HG03095 (cell line): ENCODE results near the gene RAB3GAP2.
"Not testable (repeated sequence)": the region's sequence is repeated elsewhere in the genome, so short reads cannot be mapped to it uniquely, and the experiment has no call there.

Experiments used
- ATAC-seq: cut with Tn5 transposase; IDR thresholded peaks from one replicate; pipeline ENCODE4 v1.9.1; 2021; ENCODE audit warnings: moderate library complexity; ENCODE audit not compliant: unreplicated experiment

RAB3GAP2 gene

DNA sequence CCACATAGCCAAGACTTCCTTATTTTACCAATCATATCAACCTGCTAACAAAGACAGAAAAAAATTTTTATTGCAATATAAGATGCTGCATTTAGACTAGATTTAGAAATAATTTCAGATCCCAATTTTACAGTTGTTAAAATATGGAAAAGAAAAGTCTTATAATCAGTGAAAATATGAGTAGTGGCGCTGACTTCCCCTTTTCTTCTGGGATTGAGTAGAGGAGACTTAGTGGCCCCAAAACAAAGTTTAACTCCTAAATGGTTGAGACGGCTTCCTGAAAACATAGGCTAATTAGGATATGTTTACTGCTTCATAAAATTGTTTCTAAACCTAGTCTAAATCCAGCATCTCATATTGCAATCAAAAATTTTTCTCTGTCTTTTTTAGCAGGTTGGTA is 68.4 kb downstream of the RAB3GAP2 start:
- no peak for ATAC-seq

DNA sequence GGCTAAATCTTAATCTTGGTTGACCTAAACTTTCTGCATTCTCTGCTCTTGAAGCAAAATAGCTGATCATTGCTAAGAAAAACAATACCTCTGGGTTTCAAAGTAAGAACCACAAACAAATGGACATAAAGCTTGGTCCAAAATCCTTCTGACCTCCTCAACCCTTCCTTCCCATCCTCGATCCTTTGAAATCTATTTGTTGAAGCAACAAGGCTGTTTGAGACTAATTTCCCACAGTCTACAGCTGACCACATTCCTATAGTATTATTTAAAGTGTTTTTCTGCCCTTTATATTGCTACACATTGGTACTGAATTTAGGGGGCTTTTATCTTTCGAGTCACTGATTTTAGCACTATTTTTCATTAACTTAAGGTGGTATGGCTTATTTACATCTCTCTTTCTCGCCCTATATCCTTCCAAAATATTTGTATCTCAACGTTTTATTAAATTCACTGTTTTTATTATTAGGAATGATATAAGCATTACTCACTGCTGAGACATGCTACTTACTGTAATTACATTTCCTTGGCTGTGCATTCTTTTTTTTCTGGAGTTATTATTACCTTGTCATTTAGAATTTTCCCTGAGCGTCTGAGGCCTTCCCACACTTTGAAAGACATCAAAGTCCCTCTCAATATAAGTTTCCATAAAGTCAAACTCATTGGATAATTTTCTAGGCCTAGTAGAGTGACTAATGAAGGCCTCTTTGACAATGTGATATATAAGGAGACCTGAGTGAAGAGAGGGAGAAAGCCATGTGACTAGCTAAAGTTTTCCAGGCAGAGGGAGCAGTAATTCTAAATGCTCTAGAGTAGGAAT is 73.9 kb downstream of the RAB3GAP2 start:
- no peak for ATAC-seq

DNA sequence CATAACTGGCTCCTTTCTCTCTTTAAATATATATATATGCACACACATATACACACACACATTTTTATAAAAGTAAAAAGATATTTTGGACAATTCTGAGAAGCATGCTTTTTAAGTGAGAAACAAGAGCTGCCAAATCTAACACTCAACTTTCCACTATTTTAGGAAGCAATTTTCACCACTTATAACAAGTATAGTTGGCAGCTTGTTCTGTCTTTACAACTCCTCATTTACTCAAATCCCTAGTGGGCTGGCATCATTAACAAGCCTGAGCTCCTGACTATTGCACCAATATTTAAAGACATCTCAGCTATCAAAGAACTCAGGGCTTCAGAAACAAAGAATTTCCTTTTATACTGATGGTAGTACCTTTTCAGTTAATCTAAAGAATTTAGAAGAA is 76.6 kb downstream of the RAB3GAP2 start:
- no peak for ATAC-seq

DNA sequence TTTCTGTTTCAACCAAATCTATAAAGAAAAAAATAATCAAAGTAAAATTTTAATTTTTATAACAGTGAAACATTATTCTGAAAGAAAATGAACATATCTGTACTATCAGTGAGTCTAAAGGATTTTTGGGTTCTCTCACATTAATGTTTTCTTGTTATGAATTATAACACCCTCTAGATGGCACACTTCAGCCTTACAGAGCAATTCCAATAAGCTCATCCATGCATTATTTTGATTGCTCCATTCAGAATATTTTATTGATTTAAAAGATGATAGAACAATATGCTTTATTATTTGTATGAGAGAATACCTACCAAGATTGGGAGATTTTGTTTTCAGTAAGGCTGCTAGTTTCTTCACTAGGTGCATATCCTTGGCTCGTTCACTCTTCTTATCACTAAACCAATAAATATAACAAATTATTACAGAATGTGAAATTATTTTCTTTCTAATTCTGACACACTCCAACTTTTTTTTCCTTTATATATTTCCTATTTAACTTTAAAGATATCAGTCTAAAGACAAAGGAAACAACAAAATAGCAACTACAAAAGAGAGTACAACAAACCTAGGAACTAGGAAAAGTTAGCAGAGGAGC is 82.4 kb downstream of the RAB3GAP2 start:
- no peak for ATAC-seq

DNA sequence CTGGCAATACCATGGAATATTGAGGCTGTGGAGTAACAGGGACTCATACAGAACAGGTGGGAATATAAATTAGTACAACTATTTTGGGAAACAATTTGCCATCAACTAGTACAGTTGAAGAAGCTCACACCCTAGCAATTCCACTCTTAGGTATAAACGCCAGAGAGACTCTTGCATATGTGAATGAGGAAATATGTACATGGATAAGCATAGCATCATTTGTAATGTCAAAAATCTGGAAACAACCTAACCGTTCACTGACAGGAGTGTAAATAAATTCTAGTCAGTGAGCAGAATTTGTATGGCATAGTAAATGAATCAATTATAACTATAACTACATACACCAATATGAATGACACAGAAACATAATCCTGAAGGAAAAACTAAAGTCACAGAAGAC is 83.7 kb downstream of the RAB3GAP2 start:
- ATAC-seq: no peak

DNA sequence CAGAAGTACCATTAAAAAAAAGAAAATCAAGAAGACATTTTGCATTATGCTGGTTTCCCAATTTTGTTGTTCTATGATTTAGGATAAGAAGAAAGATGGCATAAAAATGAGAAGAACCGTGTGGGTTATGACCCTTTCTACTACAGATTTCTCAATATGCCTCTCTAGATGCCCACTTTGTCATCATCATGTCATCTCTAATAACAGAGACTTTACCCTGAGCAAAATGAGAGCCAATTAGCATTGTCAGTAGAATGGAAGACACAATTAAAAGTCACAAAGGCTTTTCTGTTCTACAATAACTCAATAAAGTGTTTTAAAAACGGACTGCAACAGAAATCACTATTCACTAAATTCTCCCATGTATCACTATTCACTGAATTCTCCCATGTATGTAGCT is 85.5 kb downstream of the RAB3GAP2 start:
- no peak for ATAC-seq

DNA sequence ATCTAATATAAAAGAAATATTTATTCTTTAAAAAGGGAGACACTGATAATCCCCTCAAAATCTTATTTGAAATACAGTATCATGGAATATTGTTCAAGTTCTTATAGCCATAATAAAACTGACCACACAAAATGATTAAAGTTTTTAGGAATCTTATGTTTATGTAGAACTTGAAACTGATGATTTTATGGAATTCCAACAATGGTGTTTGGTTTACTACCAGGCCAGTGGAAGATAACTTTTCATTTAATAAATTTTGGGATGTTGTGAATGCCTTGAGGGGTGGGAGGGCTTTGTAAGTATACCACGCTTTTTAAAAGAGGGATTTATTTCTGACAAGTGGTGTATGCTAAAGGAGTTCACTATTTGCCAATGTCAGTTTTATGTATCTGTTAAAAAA is 87.7 kb downstream of the RAB3GAP2 start:
- ATAC-seq: no peak

DNA sequence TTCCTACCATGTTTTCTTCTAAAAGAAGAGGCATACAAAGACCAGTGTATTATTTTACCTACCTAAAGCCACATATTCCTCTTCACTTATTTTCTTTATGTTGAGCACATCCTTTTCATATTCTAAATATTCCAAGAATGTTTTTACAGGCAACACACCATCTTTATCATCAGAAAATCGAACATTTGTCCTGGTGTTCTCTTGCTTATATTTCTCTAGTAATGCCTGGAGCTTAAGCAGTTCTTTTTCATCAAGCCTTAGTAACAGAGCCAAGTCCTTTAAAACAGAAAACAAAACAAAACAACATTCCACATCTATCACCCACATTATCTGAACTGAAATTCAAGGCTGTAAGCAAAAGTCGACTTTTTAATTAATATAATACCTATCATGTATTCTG is 89.6 kb downstream of the RAB3GAP2 start:
- ATAC-seq: no peak

DNA sequence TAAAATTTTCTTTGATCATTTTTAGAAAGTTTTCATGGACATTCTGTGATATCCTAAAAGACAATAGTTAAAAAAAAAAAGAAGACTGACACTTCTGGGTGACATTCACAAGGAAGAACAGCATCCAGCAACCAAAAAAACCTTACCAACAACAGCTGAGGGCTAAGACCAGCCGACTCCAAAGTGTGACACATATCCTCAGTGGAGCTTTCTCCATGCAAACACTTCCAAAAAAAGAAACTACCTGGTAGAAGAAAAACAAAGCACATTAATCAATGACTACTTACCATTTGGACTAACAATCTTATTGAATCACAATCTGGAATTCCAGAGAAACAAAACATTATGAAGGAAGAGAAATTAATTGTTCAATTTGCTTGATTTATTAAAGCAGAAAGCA is 90.1 kb downstream of the RAB3GAP2 start:
- no peak for ATAC-seq

DNA sequence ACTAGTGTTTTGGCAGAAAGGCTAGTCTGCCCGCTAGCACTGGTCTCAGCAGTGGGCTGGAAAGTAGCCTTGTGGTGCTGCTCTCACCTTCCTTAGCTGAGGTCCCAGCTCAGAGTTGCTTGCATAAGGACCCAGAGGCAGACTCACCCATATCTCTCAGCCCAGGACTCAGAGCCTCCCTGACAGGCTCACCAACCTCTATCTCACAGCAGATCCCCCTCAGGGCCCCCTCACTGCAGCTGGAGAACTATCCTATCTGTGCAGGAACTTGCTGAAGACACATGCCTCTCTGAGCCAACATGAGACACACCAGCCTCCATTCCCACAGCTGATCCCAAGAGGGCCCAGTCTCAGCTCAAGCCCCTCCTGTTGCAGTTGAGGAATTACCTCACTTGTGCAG is 95.7 kb downstream of the RAB3GAP2 start:
- no peak for ATAC-seq

DNA sequence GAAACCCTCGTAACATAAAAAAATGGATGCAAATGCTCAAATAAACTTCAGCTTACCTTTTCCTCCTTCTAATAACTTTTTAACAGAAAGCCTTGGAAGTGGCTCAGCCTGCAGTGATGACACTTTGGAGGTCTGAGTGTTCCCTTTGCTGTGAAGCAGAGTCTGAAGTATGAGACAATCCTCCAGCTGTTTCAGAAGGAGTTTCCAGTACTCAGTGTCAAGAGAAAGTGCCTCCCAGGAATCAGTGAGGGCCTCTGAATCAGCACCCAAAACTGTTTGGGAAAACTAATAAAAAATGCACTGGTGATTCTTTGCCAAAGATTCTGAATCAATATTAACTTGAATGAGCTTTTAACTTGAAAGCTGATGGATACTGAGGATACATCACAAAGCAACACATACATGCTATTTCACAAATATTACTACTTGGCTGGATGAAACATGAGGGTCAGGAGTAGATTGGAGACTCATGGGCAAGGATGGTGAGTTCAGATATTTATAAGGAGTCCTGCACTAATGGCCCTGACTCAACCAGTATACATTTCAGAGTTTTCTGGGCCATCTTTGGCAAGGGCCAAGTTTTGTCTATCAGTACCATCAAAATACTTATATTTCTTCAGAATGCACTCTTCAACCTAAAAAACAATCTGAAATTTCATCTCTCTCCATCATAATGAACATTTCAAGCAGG is 101.3 kb downstream of the RAB3GAP2 start:
- ATAC-seq: no peak

DNA sequence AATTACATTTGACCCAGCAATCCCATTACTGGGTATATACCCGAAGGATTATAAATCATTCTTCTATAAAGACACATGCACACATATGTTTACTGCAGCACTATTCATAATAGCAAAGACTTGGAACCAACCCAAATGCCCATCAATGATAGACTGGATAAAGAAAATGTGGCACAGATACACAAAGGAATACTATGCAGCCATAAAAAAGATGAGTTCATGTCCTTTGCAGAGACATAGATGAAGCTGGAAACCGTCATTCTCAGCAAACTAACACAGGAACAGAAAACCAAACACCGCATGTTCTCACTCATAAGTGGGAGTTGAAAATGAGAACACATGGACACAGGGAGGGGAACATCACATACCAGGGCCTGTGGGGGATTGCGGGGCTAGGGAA is 102.4 kb downstream of the RAB3GAP2 start:
- ATAC-seq: not testable (repeated sequence)

DNA sequence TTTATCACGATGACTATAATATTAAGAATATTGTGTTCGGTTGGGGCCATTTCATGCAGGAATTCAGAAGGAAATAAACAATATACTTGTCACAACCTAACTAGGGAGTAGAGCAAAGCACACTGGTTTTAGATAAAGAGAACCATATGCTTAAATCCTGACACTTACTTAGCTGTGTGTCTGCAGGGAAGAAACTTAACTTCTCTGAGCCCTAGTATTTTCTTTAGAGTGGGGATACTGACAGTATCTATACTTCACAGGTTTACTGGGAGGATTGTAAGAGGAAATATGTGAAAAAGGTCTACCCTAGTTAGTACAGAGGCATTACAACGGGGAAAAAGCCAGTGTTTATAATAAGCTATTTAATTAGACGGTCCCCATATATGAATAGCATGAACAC is 105.4 kb downstream of the RAB3GAP2 start:
- ATAC-seq: no peak

DNA sequence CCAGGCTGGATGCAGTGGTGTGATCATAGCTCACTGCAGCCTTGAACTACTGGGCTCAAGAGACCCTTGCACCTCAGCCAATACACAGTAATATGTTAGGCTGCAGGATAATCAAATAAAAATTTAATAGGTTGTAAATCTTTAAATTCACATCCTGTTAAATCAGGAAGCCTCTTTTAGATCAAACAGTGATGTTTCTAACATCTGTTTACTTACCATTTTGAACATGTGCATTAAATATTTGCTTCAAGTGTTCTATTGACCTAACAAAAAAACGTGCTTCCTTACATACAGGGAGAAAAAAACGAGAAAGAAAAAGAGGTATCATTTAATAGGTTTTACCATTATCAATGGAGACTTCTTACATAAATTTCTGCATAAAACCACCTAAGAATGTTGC is 107.7 kb downstream of the RAB3GAP2 start:
- ATAC-seq: no peak

DNA sequence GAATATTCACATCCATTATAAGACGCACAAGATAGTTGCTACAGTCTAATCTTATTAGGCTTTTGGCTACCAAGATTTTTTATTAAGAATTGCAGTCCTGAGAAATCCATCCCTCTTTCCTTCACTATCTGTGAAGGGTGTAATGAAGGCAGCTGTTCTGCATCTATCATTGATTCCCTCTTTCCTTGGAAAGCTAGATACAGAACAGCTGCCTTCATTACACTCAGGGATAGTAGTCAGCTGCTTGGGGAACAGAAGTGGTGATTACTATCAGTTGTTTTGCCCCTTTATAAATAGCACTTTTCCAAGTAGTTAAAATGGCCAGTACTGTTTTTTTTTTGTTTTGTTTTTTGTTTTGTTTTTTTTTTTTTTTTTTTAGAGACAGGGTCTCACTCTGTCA is 108.1 kb downstream of the RAB3GAP2 start:
- no peak for ATAC-seq

DNA sequence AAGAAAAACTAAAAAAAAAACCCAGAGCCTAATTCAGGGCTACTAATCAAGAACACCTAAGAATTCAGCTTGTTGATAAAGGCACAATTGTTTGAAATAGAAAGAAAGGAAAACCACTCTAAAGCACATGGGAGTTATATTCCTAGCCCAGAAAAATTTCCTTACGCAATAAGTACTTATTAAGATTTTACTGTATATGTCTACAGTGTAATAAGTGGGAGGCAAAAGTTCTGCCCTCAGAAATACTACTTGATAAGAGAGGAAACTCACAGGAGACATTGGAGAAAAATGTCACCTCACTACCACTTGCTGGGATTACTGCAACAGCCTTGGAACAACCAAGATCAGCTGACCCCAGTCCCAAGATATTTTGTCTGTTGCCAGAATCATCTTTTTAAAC is 112.2 kb downstream of the RAB3GAP2 start:
- no peak for ATAC-seq

DNA sequence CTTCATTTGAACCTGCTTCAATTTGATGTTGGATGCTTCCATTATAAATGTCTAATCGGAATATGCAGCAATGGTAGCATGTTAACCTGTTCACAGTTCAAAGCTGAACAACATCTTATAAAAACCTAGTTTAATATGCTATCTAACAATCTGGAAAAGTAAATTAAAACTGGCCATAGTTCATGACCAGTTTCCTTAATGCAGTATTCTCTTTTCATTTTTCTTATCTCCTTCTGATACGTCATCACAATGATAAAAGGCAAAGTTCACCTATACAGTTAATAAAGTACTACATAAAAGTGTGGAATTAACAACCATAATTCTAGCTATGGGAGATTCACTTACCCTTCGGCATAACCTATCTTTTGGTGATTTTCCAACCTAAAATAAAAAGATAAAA is 113.2 kb downstream of the RAB3GAP2 start:
- ATAC-seq: no peak

DNA sequence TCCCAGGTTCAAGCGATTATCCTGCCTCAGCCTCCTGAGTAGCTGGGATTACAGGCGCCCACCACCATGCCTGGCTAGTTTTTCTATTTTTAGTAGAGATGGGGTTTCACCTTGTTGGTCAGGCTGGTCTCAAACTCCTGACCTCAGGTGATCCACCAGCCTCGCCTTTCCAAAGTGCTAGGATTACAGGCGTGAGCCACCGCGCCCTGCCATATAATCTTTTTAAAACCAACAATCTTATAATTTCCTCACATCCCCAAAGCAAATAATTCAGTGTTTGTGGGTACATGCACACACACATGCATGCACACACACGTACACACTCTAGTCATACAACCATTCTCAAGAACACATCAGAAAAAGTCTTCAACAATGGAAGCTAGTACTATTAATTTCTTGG is 113.7 kb downstream of the RAB3GAP2 start:
- not testable (repeated sequence) for ATAC-seq

DNA sequence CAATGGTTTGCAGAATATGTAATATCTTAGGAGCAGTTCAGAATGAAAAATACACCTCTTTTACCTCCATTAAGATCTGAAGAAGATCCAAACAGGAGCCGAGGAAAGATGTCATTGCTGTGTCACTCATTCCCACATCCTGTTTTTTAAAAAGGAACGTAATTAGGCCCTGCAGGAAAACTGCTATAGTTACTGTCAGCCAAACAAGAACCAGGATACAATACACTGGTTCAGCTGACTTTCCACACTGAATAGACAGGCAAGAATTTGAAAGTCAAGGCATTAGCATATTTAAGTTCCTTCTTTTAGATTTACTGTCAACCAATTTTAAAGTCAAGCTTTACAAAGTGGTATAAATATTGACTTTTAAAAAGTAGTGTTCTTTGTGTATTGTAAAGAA is 114.5 kb downstream of the RAB3GAP2 start:
- no peak for ATAC-seq

DNA sequence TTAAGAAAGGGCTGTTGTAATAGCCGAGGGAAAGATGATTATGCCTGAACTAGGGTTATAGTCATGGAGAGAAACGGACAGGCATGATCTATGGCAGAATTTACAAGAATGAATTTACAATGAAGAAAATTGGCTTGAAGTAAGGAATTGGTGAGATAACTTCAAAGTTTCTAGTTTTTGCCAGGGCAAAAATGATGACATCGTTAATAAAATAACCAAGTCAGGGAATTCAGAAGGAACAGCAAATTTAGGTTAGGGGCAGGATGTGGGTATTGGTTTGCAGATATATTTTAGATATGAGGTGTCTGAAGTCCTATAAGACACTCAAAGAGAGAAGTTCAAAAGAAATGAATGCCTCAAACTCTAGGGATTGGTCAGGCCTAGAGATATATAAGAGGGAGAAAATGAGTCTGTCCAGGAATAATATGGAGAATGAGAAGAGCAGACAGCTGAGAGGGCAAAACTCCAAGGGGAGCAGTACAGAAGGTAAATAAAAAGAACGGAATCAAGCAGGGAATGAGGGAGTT is 115.6 kb downstream of the RAB3GAP2 start:
- no peak for ATAC-seq

DNA sequence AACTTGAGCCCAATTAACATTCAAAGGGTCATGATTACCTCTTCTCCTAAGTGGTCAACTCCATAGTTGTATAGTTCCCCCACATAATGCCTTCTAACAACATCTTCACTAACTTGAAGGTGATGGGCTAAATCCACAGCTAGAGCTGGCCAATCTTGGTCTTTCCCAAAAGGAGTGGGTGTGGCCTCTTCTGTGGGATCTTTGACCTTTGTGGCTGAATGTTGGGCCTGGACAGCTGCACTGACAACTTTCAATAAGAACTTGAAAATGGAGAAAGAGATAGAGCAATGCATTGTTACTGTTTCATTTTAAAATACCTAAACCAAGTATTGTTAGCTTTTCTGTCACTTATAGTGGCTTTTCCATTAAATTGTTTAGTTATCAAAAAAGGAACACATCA is 119.1 kb downstream of the RAB3GAP2 start:
- ATAC-seq: no peak

DNA sequence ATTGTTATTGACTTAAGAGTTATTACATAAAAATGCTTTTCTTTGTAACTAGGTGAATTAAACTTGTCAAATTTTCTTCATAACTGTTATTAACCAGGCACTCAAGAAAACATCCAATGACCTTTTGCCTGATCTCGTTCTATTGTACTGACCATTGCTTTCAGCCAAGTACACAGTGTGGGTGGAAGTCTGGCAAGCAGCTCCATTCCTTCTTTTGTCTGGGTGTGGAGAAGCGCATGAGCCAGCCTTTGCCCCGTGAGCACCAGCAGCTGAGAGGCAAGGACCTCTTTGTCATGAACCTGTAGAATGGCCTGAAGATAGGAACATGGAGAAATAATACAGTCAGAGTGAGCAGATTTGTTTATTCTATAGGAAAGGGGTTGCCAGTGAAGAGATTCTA is 120.8 kb downstream of the RAB3GAP2 start:
- ATAC-seq: no peak
